GM20000 (cell line): Measurements from ENCODE around the gene NCAPD3.

Source experiments
- DNase-seq: peaks from one replicate; pipeline ENCODE4 v3.0.0; 2012; ENCODE audit warnings: low spot score
- CTCF ChIP-seq: IDR thresholded peaks from 2 replicates; pipeline ENCODE4 v1.5.1; 2012; ENCODE audit warnings: mild to moderate bottlenecking, control low read depth; ENCODE audit errors: extremely low read depth, missing control alignments

NCAPD3 gene

GRCh38 chr11:134215836-134216235, 7.9 kb downstream of the NCAPD3 start:
- TF ChIP-seq CTCF, result no peak

GRCh38 chr11:134207538-134208239, 16.1 kb downstream of the NCAPD3 start:
- peak; percentile 62 for TF ChIP-seq CTCF
- no peak for DNase-seq

More at GRCh38 chr11:134215836-134216235, 7.9 kb downstream of the NCAPD3 start:
- DNase-seq, result no peak

- DNase-seq, result no peak
- no peak for TF ChIP-seq CTCF
Observed at GRCh38 chr11:134206185-134206584, 17.6 kb downstream of the NCAPD3 start.

- TF ChIP-seq CTCF, result no peak
- no peak for DNase-seq
Observed at GRCh38 chr11:134205729-134206128, 18.0 kb downstream of the NCAPD3 start.

GRCh38 chr11:134202661-134203060, 21.1 kb downstream of the NCAPD3 start:
- TF ChIP-seq CTCF, result no peak
- no peak for DNase-seq

GRCh38 chr11:134200688-134201087, 23.1 kb downstream of the NCAPD3 start:
- no peak for TF ChIP-seq CTCF
- DNase-seq, result no peak

GRCh38 chr11:134199531-134199930, 24.2 kb downstream of the NCAPD3 start:
- no peak for DNase-seq

More at GRCh38 chr11:134199531-134199930, 24.2 kb downstream of the NCAPD3 start:
- TF ChIP-seq CTCF, result no peak
